HFFc6 (cell line): Measurements from ENCODE around the gene EGFR. TPM values are rescaled to one million over a fixed set of nuclear protein-coding genes. Genes with fewer than 3 reads are reported as not detected.
A peak's percentile ranks its signal among the peaks of the same experiment; 100 is the strongest.

Experiments used
- DNase-seq: peaks from one replicate; pipeline ENCODE4 v3.0.0-alpha.2; 2018
- H3K27ac Mint-ChIP-seq: 2 replicates; pipeline ENCODE4 v1.8.0; 2020; ENCODE audit warnings: mild to moderate bottlenecking, mixed read lengths
- H3K27me3 Mint-ChIP-seq: 2 replicates; pipeline ENCODE4 v1.8.0; 2021; ENCODE audit warnings: mild to moderate bottlenecking, moderate library complexity, mixed read lengths; ENCODE audit not compliant: insufficient read depth
- H3K36me3 Mint-ChIP-seq: 2 replicates; pipeline ENCODE4 v1.8.0; 2021; ENCODE audit warnings: low read depth, mixed read lengths
- H3K4me1 Mint-ChIP-seq: 2 replicates; pipeline ENCODE4 v1.8.0; 2020; ENCODE audit warnings: low read depth, mixed read lengths
- H3K4me3 Mint-ChIP-seq: 2 replicates; pipeline ENCODE4 v1.8.0; 2020; ENCODE audit warnings: mild to moderate bottlenecking, moderate library complexity, mixed read lengths
- H3K9me3 Mint-ChIP-seq: 2 replicates; pipeline ENCODE4 v1.8.0; 2020; ENCODE audit warnings: mild to moderate bottlenecking, mixed read lengths
- total RNA-seq, 6 experiments: library from RNA; stranded (reverse); fragmentation: NEBNext Ultra II Directional; extraction: Animal tissue kit (Norgen Biotek cat#: 25700); gene quantifications; 2 replicates in 1 of 6; 3 replicates in 5 of 6; pipeline ENCODE4 v1.2.3, GENCODE V29; 2021
- TF ChIP-seq, protein P1 (sequence below): fragments of 200-600 bp; sonication (generic); IDR thresholded peaks from 2 replicates; pipeline ENCODE4 v1.5.0; 2021; ENCODE audit warnings: antibody characterized with exemption, mild to moderate bottlenecking

Gene EGFR
- total RNA-seq, 6 experiments from 2014 or later, result 69.9 to 87.2 (median 77.0) TPM

DNA sequence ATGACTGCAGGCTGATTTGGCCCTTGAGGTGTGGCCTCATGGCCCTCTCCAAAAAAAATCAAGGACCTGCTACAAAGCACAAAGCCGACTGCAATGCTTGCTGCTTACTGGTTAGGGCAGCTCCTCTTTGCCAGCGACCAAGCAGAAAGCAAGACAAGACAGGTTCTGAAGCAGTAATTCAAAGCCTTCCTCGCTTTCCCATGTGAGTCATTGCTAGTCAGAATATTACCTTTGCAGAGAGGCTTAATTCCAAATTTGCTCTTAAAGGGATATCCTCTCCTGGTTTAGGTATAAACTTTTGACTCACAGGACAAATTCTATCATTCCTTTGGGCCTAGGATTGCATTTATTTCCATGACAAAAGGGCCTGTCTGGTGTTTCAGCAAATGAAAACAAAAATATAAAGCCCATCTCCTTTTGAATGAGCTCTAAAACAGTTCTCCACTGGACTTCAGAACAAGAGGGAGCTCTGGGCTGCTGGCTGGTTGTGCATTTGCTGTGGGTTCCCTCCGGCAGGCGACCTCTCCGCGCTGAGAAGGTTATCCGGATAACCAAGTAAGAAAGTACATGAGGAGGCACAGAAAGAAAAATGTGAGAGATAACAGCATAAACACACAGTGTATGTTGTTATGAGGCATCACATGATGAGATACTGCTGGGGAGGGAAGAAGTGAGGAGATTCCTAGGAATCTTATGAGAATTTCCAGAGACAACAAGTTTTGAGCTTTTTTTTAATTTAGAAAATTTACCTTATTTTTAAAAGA, 90.8 kb downstream of the EGFR start:
- no peaks in the 10 kb centered on the region for H3K27me3 Mint-ChIP-seq
- no peaks in the 10 kb centered on the region for H3K9me3 Mint-ChIP-seq
- 0 out of 2 replicates have a peak overlapping the region, but pooled peaks have one; percentile 8 for H3K4me3 Mint-ChIP-seq
- DNase-seq, result peak; percentile 42
- H3K4me1 Mint-ChIP-seq, result peaks cover 72% of the 10 kb centered on the region
- H3K36me3 Mint-ChIP-seq, result no peaks in the 10 kb centered on the region; the same call in 1 of the 2 replicates
- TF ChIP-seq, protein P1, sequence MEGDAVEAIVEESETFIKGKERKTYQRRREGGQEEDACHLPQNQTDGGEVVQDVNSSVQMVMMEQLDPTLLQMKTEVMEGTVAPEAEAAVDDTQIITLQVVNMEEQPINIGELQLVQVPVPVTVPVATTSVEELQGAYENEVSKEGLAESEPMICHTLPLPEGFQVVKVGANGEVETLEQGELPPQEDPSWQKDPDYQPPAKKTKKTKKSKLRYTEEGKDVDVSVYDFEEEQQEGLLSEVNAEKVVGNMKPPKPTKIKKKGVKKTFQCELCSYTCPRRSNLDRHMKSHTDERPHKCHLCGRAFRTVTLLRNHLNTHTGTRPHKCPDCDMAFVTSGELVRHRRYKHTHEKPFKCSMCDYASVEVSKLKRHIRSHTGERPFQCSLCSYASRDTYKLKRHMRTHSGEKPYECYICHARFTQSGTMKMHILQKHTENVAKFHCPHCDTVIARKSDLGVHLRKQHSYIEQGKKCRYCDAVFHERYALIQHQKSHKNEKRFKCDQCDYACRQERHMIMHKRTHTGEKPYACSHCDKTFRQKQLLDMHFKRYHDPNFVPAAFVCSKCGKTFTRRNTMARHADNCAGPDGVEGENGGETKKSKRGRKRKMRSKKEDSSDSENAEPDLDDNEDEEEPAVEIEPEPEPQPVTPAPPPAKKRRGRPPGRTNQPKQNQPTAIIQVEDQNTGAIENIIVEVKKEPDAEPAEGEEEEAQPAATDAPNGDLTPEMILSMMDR, result no peak
- peak overlapping the region; percentile 67 for H3K27ac Mint-ChIP-seq

DNA sequence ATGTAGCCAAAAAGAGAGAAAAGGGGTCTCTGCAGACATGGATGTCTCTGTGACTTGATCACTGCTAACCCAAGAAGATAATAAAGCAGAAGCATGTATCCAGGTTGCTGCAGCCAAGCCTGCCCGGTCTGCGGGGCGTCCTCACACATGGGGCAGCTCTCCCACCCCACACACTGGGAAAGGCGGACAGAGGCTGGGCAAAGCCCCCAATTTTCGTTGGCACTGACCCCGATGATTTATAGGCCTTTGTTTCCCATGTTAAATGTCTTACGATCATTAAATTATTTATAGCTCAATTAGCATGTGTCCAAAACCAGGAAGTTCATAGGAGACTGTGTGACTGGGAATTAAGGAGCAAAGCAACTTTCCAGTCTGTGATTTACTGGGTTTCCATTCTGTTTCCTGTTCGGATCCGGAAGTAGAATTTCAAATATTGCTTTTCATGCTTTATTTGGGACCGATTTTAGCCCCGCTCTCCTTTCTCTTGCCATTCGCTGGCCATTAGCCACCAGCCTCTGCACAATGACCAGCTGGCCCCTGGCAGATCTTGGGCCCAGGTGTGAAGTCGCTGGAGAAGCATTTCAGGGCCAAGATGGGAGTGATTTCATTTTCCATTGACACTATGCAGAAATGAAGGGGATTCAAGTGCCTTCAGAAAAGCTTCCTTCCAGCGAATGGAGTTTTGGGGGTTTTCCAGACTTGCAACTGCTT, 91.6 kb downstream of the EGFR start:
- H3K27ac Mint-ChIP-seq, result no peak overlapping the region; the same call in 1 of the 2 replicates
- no peak overlapping the region for H3K4me3 Mint-ChIP-seq
- H3K9me3 Mint-ChIP-seq, result no peaks in the 10 kb centered on the region

DNA sequence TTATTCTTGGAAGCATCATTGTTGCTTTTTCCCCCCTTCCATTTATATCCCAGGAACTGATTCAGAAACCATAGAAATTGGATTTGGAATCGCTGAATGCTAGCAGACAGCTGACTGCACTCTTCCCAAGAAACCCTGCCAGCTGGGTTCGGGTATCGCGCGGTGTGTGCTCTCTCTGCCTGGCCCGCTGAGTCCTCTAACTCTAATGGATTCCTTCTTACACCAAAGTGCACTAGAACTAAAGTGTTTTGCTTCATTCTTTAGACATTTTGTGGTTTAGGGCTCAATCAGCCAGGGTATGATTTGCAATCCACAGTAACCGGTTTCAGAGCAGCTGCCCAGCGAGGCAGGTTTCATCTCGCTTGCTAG, 92.2 kb downstream of the EGFR start:
- Mint-ChIP-seq H3K36me3 (no peaks in the 10 kb centered on the region), H3K27me3 (no peaks in the 10 kb centered on the region), H3K9me3 (no peaks in the 10 kb centered on the region), H3K27ac (peak overlapping the region; percentile 29), H3K4me3 (no peak overlapping the region), H3K4me1 (peaks cover 58% of the 10 kb centered on the region)
- no peak for DNase-seq
- TF ChIP-seq, protein P1, result no peak

More for the DNA sequence above, 91.6 kb downstream of the EGFR start:
- TF ChIP-seq, protein P1, result no peak
- no peak for DNase-seq
- H3K27me3 Mint-ChIP-seq, result no peaks in the 10 kb centered on the region
- no peaks in the 10 kb centered on the region for H3K36me3 Mint-ChIP-seq
- peaks cover 63% of the 10 kb centered on the region for H3K4me1 Mint-ChIP-seq

DNA sequence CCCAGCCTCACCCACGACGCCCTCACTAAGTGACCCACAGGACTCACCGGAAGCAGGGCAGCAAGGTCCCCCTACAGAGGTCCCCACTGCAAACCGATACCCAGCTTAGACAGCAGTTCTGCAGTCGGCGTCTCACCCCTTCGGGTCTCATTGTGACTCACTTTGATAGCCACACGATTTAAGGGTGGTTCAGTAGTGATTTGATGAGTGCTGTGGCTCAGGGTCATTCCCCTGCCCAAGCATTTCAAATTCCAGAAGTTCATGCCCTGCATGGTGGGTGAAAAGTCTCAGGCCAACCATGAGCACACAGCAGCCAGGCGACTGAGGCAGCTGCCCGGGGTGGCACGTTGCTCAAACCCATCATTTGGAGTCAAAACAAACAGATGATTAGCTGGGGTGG, 93.2 kb downstream of the EGFR start:
- Mint-ChIP-seq H3K36me3 (0 out of 2 replicates have a peak, but pooled peaks cover 3% of the 10 kb centered on the region), H3K4me3 (no peak overlapping the region), H3K27ac (peak overlapping the region; percentile 48; the same call in 1 of the 2 replicates), H3K4me1 (peaks cover 47% of the 10 kb centered on the region), H3K9me3 (no peaks in the 10 kb centered on the region), H3K27me3 (no peaks in the 10 kb centered on the region)
- DNase-seq, result no peak
- TF ChIP-seq, protein P1, result no peak

DNA sequence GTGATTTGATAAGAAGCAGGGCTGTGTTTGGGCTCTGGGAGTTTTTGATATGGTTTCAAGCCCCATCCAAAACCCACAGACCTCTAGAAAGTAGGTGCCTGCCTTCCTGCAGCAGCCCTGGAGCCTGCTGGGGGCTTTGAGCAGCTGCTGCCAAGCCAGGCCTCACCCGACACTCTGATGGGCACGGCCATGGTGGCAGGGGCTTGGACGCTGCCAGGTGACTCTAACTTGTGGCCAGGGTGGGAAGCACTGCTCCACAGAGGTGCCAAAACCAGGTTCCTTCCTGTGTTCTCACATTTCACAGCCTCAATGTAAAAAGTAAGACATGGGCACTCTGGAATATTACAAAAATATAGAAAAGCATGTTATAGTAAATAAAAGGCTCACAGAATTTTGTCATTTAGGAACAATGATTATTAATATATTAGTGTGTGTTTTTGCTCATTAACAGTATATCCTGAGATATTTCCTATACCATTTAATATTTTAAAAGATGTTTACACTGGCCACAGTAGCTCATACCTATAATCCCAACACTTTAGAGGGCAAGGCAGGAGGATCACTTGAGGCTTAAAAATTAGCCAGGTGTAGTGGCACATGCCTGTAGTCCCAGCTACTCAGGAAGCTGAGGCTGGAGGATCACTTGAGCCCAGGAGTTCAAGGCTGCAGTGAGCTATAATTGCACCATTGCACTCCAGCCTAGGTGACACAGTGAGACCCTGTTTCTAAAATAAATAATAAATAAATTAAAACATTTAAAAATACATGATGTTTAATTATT, 95.1 kb downstream of the EGFR start:
- H3K9me3 Mint-ChIP-seq, result no peaks in the 10 kb centered on the region
- TF ChIP-seq, protein P1, result no peak
- H3K4me1 Mint-ChIP-seq, result peaks cover 30% of the 10 kb centered on the region
- H3K36me3 Mint-ChIP-seq, result peaks cover 5% of the 10 kb centered on the region; the same call in 1 of the 2 replicates
- no peak for DNase-seq
- H3K4me3 Mint-ChIP-seq, result no peak overlapping the region
- H3K27me3 Mint-ChIP-seq, result no peaks in the 10 kb centered on the region
- H3K27ac Mint-ChIP-seq, result no peak overlapping the region
